ENCODE measurements around the gene CDC42EP4. TPM values are rescaled to one million over a fixed set of nuclear protein-coding genes. Genes with fewer than 3 reads are reported as not detected.

CDC42EP4 gene
- total and polyA plus RNA-seq, 10 of the 15 experiments (the other 5 are each of a cell fraction or from before 2014, with no cell fraction given): 0.05 to 7.1 (median 2.7) TPM

DNA sequence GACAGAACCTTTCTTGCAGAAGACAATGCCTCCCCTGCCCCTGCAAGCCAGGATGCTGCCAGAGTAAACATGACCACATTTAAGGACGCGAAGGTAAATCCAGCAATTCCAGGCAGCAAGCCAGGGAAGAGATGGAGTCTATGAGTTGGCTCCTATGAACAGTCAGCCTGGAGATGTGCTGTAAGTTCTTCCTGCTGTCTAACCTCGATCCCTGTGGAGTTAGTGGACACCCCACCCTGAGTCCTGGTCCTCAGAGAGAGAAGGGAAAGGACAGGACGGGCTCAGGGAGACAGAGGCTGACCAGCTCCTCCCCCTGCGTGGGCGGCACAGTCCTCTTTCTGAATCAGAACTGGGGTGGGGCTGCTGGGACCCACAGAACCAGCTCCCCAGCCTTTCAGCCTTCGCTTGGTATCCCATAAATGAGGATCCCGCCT lies 24.9 kb downstream of the CDC42EP4 start:
- Histone ChIP-seq H3K27ac (ENCODE audit: control insufficient read depth, insufficient read depth) (no peak overlapping the region), H3K27me3 (replicated peaks in 1 of 2; ENCODE audit: control insufficient read depth in 2 of 2, insufficient read depth in 2 of 2, low read length in 1 of 2) (no peaks in the 10 kb centered on the region), H3K4me2 (ENCODE audit: control insufficient read depth, insufficient read depth) (no peak overlapping the region), H3K4me1 (ENCODE audit: control insufficient read depth, insufficient read depth, low read length) (peaks cover 38% of the 10 kb centered on the region), H3K36me3 (ENCODE audit: control insufficient read depth in 2 of 2, insufficient read depth in 2 of 2, low read length in 1 of 2) (peaks cover 3 to 11% of the 10 kb centered on the region in 2 experiments; a peak in 2 of 4 replicates), H2AFZ (ENCODE audit: control insufficient read depth, low read depth, low read length) (no peak overlapping the region), H3K79me2 (ENCODE audit: control insufficient read depth, insufficient read depth, low read length) (peaks cover 7% of the 10 kb centered on the region), H3K9ac (ENCODE audit: control insufficient read depth, insufficient read depth, low read length) (no peak overlapping the region), H4K20me1 (ENCODE audit: control insufficient read depth, insufficient read depth) (no peaks in the 10 kb centered on the region), H3K9me3 (replicated peaks; ENCODE audit: control insufficient read depth, insufficient read depth, low read length) (no peaks in the 10 kb centered on the region), H3K4me3 (no peak overlapping the region)
- TF ChIP-seq, protein P1, sequence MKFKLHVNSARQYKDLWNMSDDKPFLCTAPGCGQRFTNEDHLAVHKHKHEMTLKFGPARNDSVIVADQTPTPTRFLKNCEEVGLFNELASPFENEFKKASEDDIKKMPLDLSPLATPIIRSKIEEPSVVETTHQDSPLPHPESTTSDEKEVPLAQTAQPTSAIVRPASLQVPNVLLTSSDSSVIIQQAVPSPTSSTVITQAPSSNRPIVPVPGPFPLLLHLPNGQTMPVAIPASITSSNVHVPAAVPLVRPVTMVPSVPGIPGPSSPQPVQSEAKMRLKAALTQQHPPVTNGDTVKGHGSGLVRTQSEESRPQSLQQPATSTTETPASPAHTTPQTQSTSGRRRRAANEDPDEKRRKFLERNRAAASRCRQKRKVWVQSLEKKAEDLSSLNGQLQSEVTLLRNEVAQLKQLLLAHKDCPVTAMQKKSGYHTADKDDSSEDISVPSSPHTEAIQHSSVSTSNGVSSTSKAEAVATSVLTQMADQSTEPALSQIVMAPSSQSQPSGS (IDR thresholded peaks at IDR 0.05; ENCODE audit: low read length): no peak
- TF ChIP-seq, protein P2, sequence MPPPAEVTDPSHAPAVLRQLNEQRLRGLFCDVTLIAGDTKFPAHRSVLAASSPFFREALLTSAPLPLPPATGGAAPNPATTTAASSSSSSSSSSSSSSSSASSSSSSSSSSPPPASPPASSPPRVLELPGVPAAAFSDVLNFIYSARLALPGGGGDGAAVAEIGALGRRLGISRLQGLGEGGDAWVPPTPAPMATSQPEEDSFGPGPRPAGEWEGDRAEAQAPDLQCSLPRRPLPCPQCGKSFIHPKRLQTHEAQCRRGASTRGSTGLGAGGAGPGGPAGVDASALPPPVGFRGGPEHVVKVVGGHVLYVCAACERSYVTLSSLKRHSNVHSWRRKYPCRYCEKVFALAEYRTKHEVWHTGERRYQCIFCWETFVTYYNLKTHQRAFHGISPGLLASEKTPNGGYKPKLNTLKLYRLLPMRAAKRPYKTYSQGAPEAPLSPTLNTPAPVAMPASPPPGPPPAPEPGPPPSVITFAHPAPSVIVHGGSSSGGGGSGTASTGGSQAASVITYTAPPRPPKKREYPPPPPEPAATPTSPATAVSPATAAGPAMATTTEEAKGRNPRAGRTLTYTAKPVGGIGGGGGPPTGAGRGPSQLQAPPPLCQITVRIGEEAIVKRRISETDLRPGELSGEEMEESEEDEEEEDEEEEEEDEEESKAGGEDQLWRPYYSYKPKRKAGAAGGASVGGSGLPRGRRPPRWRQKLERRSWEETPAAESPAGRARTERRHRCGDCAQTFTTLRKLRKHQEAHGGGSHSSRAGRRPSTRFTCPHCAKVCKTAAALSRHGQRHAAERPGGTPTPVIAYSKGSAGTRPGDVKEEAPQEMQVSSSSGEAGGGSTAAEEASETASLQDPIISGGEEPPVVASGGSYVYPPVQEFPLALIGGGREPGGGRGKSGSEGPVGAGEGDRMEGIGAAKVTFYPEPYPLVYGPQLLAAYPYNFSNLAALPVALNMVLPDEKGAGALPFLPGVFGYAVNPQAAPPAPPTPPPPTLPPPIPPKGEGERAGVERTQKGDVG (CRISPR knock-in tag; IDR thresholded peaks at IDR 0.05): no peak
- TF ChIP-seq, protein P3, sequence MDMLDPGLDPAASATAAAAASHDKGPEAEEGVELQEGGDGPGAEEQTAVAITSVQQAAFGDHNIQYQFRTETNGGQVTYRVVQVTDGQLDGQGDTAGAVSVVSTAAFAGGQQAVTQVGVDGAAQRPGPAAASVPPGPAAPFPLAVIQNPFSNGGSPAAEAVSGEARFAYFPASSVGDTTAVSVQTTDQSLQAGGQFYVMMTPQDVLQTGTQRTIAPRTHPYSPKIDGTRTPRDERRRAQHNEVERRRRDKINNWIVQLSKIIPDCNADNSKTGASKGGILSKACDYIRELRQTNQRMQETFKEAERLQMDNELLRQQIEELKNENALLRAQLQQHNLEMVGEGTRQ (IDR thresholded peaks at IDR 0.05; ENCODE audit: borderline replicate concordance, low read depth, low read length): no peak
- no peak for TF ChIP-seq SUZ12 (IDR thresholded peaks at IDR 0.05; ENCODE audit: unreplicated experiment)
- no peak for TF ChIP-seq TBL1XR1 (IDR thresholded peaks at IDR 0.05; ENCODE audit: low read depth, low read length)
- TF ChIP-seq, protein P4, sequence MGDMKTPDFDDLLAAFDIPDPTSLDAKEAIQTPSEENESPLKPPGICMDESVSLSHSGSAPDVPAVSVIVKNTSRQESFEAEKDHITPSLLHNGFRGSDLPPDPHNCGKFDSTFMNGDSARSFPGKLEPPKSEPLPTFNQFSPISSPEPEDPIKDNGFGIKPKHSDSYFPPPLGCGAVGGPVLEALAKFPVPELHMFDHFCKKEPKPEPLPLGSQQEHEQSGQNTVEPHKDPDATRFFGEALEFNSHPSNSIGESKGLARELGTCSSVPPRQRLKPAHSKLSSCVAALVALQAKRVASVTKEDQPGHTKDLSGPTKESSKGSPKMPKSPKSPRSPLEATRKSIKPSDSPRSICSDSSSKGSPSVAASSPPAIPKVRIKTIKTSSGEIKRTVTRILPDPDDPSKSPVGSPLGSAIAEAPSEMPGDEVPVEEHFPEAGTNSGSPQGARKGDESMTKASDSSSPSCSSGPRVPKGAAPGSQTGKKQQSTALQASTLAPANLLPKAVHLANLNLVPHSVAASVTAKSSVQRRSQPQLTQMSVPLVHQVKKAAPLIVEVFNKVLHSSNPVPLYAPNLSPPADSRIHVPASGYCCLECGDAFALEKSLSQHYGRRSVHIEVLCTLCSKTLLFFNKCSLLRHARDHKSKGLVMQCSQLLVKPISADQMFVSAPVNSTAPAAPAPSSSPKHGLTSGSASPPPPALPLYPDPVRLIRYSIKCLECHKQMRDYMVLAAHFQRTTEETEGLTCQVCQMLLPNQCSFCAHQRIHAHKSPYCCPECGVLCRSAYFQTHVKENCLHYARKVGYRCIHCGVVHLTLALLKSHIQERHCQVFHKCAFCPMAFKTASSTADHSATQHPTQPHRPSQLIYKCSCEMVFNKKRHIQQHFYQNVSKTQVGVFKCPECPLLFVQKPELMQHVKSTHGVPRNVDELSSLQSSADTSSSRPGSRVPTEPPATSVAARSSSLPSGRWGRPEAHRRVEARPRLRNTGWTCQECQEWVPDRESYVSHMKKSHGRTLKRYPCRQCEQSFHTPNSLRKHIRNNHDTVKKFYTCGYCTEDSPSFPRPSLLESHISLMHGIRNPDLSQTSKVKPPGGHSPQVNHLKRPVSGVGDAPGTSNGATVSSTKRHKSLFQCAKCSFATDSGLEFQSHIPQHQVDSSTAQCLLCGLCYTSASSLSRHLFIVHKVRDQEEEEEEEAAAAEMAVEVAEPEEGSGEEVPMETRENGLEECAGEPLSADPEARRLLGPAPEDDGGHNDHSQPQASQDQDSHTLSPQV (IDR thresholded peaks at IDR 0.05): no peak
- TF ChIP-seq SP1 (IDR thresholded peaks at IDR 0.05; ENCODE audit: low read depth, low read length): no peak
- TF ChIP-seq ATF7 (IDR thresholded peaks at IDR 0.05; ENCODE audit: low read depth): no peak
- no peak for TF ChIP-seq NR2C2 (IDR thresholded peaks at IDR 0.05; ENCODE audit: borderline replicate concordance, control insufficient read depth, insufficient read length, low read depth)
- no peak for TF ChIP-seq CBX5 (IDR thresholded peaks at IDR 0.05; ENCODE audit: low read depth)
- TF ChIP-seq RUNX3 (IDR thresholded peaks at IDR 0.05; ENCODE audit: low read length): no peak
- no peak for TF ChIP-seq ZSCAN29 (IDR thresholded peaks at IDR 0.05)
- ATAC-seq: no peak
- intact Hi-C loops (cut with micrococcal nuclease; ENCODE audit: unreplicated experiment): no loop called here
- WGBS (ENCODE audit: insufficient coverage, insufficient replicate concordance, low lambda C conversion rate, missing lambda C conversion rate): 66% methylated on average over 8 of the region's 8 CpGs
- no peak for FAIRE-seq
- DNase-seq (ENCODE audit: low read depth, low spot score): no peak
- in situ Hi-C loops (cut with MboI): no loop called here
- CTCF ChIA-PET: no interaction called here
- no TSS peak for BruUV-seq (replicated peaks)
- RAD21 ChIA-PET (ENCODE audit: unreplicated experiment): no interaction called here
- SMC1A ChIA-PET (ENCODE audit: uncharacterized antibody, unreplicated experiment): no interaction called here
- POLR2A ChIA-PET: interaction anchor here (0.6 to 1.0 kb wide), 2 partner anchors 21 to 35 kb away, joined by 3 read pairs; no protein-coding TSS in a partner anchor

Data from GM12878 (cell line).